H9 (cell line): ENCODE data around the gene TNXB. TPM values are rescaled to one million over a fixed set of nuclear protein-coding genes. Genes with fewer than 3 reads are reported as not detected.

Source experiments
- DNase-seq: peaks from one replicate; pipeline ENCODE4 v3.0.0-alpha.2; 2017
- H2AFZ ChIP-seq: one replicate; pipeline ENCODE4 v1.6.1; 2013; ENCODE audit warnings: mild to moderate bottlenecking, low read length, control low read depth, moderate library complexity
- H2AK5ac ChIP-seq: 2 replicates; pipeline ENCODE4 v1.6.1; 2013; ENCODE audit warnings: low read length, control low read depth, mixed read lengths; ENCODE audit not compliant: insufficient read length
- H2BK120ac ChIP-seq: one replicate; pipeline ENCODE4 v1.6.1; 2013; ENCODE audit warnings: low read depth, mild to moderate bottlenecking, low read length, control low read depth, inconsistent platforms; ENCODE audit not compliant: poor library complexity, severe bottlenecking
- H2BK12ac ChIP-seq: 2 replicates; pipeline ENCODE4 v1.6.1; 2013; ENCODE audit warnings: low read length, control low read depth, mixed read lengths, low read depth; ENCODE audit not compliant: insufficient read length
- H2BK15ac ChIP-seq: 2 replicates; pipeline ENCODE4 v1.6.1; 2013; ENCODE audit warnings: low read depth, low read length, control low read depth
- H2BK20ac ChIP-seq: one replicate; pipeline ENCODE4 v1.6.1; 2013; ENCODE audit warnings: low read depth, mild to moderate bottlenecking, low read length, control low read depth, inconsistent platforms; ENCODE audit not compliant: poor library complexity, severe bottlenecking
- H2BK5ac ChIP-seq: 2 replicates; pipeline ENCODE4 v1.6.1; 2013; ENCODE audit warnings: low read length, control low read depth, mixed read lengths; ENCODE audit not compliant: insufficient read length
- H3K14ac ChIP-seq: 2 replicates; pipeline ENCODE4 v1.6.1; 2013; ENCODE audit warnings: low read length, control low read depth; ENCODE audit not compliant: insufficient read depth
- H3K18ac ChIP-seq: 2 replicates; pipeline ENCODE4 v1.6.1; 2013; ENCODE audit warnings: low read depth, mild to moderate bottlenecking, mixed read lengths, low read length, control low read depth; ENCODE audit not compliant: insufficient read length
- H3K23ac ChIP-seq: 2 replicates; pipeline ENCODE4 v1.6.1; 2013; ENCODE audit warnings: low read length, control low read depth, mixed read lengths, low read depth; ENCODE audit not compliant: insufficient read length
- H3K23me2 ChIP-seq: 2 replicates; pipeline ENCODE4 v1.6.1; 2013; ENCODE audit warnings: low read depth, mild to moderate bottlenecking, mixed read lengths, low read length, control low read depth; ENCODE audit not compliant: insufficient read length, poor library complexity, severe bottlenecking
- H3K27ac ChIP-seq: 2 replicates; pipeline ENCODE4 v1.5.1; 2013; ENCODE audit warnings: low read length, control low read depth, mixed read lengths, low read depth; ENCODE audit not compliant: insufficient read length
- H3K27me3 ChIP-seq: 2 replicates; pipeline ENCODE4 v1.6.1; 2013; ENCODE audit warnings: low read length, control low read depth, inconsistent platforms; ENCODE audit not compliant: insufficient read depth
- H3K4ac ChIP-seq: 2 replicates; pipeline ENCODE4 v1.6.1; 2013; ENCODE audit warnings: low read depth, mild to moderate bottlenecking, control low read depth, inconsistent platforms, low read length, moderate library complexity
- H3K4me1 ChIP-seq: 2 replicates; pipeline ENCODE4 v1.6.1; 2013; ENCODE audit warnings: low read length, control low read depth, inconsistent platforms; ENCODE audit not compliant: insufficient read depth
- H3K4me2 ChIP-seq: 2 replicates; pipeline ENCODE4 v1.6.1; 2013; ENCODE audit warnings: low read length, control low read depth, mixed read lengths; ENCODE audit not compliant: insufficient read length, insufficient read depth
- H3K56ac ChIP-seq: 2 replicates; pipeline ENCODE4 v1.6.1; 2013; ENCODE audit warnings: low read depth, mild to moderate bottlenecking, mixed read lengths, low read length, control low read depth; ENCODE audit not compliant: insufficient read length
- H3K79me1 ChIP-seq: 2 replicates; pipeline ENCODE4 v1.6.1; 2013; ENCODE audit warnings: low read depth, mild to moderate bottlenecking, moderate library complexity, low read length, control low read depth, inconsistent platforms; ENCODE audit not compliant: insufficient read depth, poor library complexity, severe bottlenecking
- H3K79me2 ChIP-seq: 2 replicates; pipeline ENCODE4 v1.6.1; 2013; ENCODE audit warnings: low read length, control low read depth, inconsistent platforms; ENCODE audit not compliant: insufficient read depth
- H3K9ac ChIP-seq: 2 replicates; pipeline ENCODE4 v1.6.1; 2013; ENCODE audit warnings: low read length, control low read depth, mixed read lengths; ENCODE audit not compliant: insufficient read length; ENCODE audit errors: extremely low read depth
- H3K9me3 ChIP-seq: one replicate; pipeline ENCODE4 v1.6.1; 2013; ENCODE audit warnings: low read depth, low read length, inconsistent platforms; ENCODE audit not compliant: control insufficient read depth
- H3T11ph ChIP-seq: one replicate; pipeline ENCODE4 v1.6.1; 2013; ENCODE audit warnings: mild to moderate bottlenecking, low read length, control low read depth, inconsistent platforms
- H4K20me1 ChIP-seq: one replicate; pipeline ENCODE4 v1.6.1; 2013; ENCODE audit not compliant: control insufficient read depth, insufficient read length, insufficient read depth
- H4K5ac ChIP-seq: 2 replicates; pipeline ENCODE4 v1.6.1; 2013; ENCODE audit warnings: low read depth, mild to moderate bottlenecking, mixed read lengths, low read length, control low read depth; ENCODE audit not compliant: insufficient read length
- H4K8ac ChIP-seq: replicated peaks from 2 replicates; pipeline ENCODE4 v1.6.1; 2013; ENCODE audit warnings: low read length, control low read depth, mixed read lengths, low read depth; ENCODE audit not compliant: insufficient read length
- H4K91ac ChIP-seq: 2 replicates; pipeline ENCODE4 v1.6.1; 2013; ENCODE audit warnings: low read depth, mild to moderate bottlenecking, moderate library complexity, mixed read lengths, low read length, control low read depth; ENCODE audit not compliant: insufficient read length
- H3K27ac Mint-ChIP-seq, 3 experiments: 2 replicates in 2 of 3; 3 replicates in 1 of 3; pipeline ENCODE4 v1.8.0; 2020 to 2021; ENCODE audit warnings: mixed read lengths in 3 of 3, mild to moderate bottlenecking in 1 of 3, moderate library complexity in 1 of 3
- H3K27me3 Mint-ChIP-seq: 2 replicates; pipeline ENCODE4 v1.8.0; 2021; ENCODE audit warnings: low read depth, mild to moderate bottlenecking, moderate library complexity, mixed read lengths
- H3K36me3 Mint-ChIP-seq, 3 experiments: 2 replicates in 2 of 3; 3 replicates in 1 of 3; pipeline ENCODE4 v1.8.0; 2020 to 2021; ENCODE audit warnings: low read depth in 3 of 3, mixed read lengths in 3 of 3; ENCODE audit not compliant: insufficient read depth in 1 of 3
- H3K4me1 Mint-ChIP-seq, 2 experiments: 2 replicates each; pipeline ENCODE4 v1.8.0; 2020; ENCODE audit warnings: mixed read lengths in 2 of 2
- H3K4me3 Mint-ChIP-seq, 2 experiments: 2 replicates in 1 of 2; 3 replicates in 1 of 2; pipeline ENCODE4 v1.8.0; 2020 to 2021; ENCODE audit warnings: mild to moderate bottlenecking in 2 of 2, mixed read lengths in 2 of 2, moderate library complexity in 1 of 2
- H3K9me3 Mint-ChIP-seq, 2 experiments: 2 replicates in 1 of 2; 3 replicates in 1 of 2; pipeline ENCODE4 v1.8.0; 2020; ENCODE audit warnings: mild to moderate bottlenecking in 2 of 2, mixed read lengths in 2 of 2, moderate library complexity in 1 of 2
- CTCF ChIP-seq: fragments of 200-600 bp; sonication (generic); conservative IDR thresholded peaks from 3 replicates; pipeline ENCODE4 v1.8.0; 2021; ENCODE audit warnings: antibody characterized with exemption, mild to moderate bottlenecking
- WGBS: extraction: QIAGEN DNeasy Blood & Tissue Kit; methylation state at CpG from one replicate; pipeline ENCODE4 v1.1.7; 2013; ENCODE audit warnings: missing lambda C conversion rate, low lambda C conversion rate, mixed read lengths; ENCODE audit not compliant: insufficient read length; ENCODE audit errors: extremely low coverage; 5-methylcytosine and 5-hydroxymethylcytosine counted together
- total RNA-seq: library from RNA; stranded (reverse); gene quantifications from 2 replicates; pipeline ENCODE4 v1.2.1, GENCODE V29; 2021

The TNXB gene
- total RNA-seq, 1 experiment from 2014 or later: 5.0 TPM

GRCh38 chr6:32047084-32047478 lies 62.1 kb downstream of the TNXB start:
- no peaks in the 10 kb centered on the region for H3K4me1 ChIP-seq
- Mint-ChIP-seq H3K4me1 (peaks cover 2 to 11% of the 10 kb centered on the region in 2 experiments; a peak in 3 of 4 replicates), H3K9me3 (no peaks in the 10 kb centered on the region), H3K4me3 (no peak overlapping the region), H3K36me3 (no peaks in the 10 kb centered on the region; a peak in 1 of 7 replicates), H3K27ac (no peak overlapping the region), H3K27me3 (no peaks in the 10 kb centered on the region)
- no peak overlapping the region for H4K5ac ChIP-seq
- H2BK5ac ChIP-seq: no peak overlapping the region
- H2AFZ ChIP-seq: no peak overlapping the region
- H3K79me1 ChIP-seq: no peaks in the 10 kb centered on the region
- H4K8ac ChIP-seq: no peak overlapping the region
- no peak overlapping the region for H3T11ph ChIP-seq
- no peak overlapping the region for H3K4me2 ChIP-seq
- no peaks in the 10 kb centered on the region for H3K23me2 ChIP-seq
- H2BK20ac ChIP-seq: no peak overlapping the region
- no peak for DNase-seq
- H3K56ac ChIP-seq: no peak overlapping the region
- no CpG with 5 or more reads among the region's 11 CpGs for WGBS
- no peak overlapping the region for H3K14ac ChIP-seq
- H3K27me3 ChIP-seq: no peaks in the 10 kb centered on the region
- no peak overlapping the region for H3K27ac ChIP-seq
- 0 out of 2 replicates have a peak overlapping the region, but pooled peaks have one; percentile 54 for H2BK15ac ChIP-seq
- H2BK120ac ChIP-seq: no peak overlapping the region
- no peak overlapping the region for H2AK5ac ChIP-seq
- no peak overlapping the region for H3K23ac ChIP-seq
- H3K9ac ChIP-seq: no peak overlapping the region
- H4K20me1 ChIP-seq: no peaks in the 10 kb centered on the region
- H3K79me2 ChIP-seq: no peaks in the 10 kb centered on the region
- no peaks in the 10 kb centered on the region for H3K9me3 ChIP-seq
- no peak overlapping the region for H3K4ac ChIP-seq
- H4K91ac ChIP-seq: no peak overlapping the region
- H2BK12ac ChIP-seq: no peak overlapping the region
- no peak overlapping the region for H3K18ac ChIP-seq
- TF ChIP-seq CTCF: no peak
